MCF 10A (cell line): ENCODE data around the gene CBX4. TPM values are rescaled to one million over a fixed set of nuclear protein-coding genes. Genes with fewer than 3 reads are reported as not detected.

Experiments used
- BruUV-seq: library from RNA; stranded (reverse); fragments of 400-500 nt; replicated peaks from 2 replicates; lab custom pipeline; 2021; lab: Mats Ljungman, UMichigan
- CTCF ChIA-PET: fragments of 300-600 bp; sonication (Branson Sonifier 250); formaldehyde crosslinking; extraction: SDS; loops from one replicate; lab custom pipeline; 2021; ENCODE audit warnings: antibody characterized with exemption, inconsistent platforms; lab: Yijun Ruan, JAX
- POLR2A ChIA-PET: fragments of 300-600, 350-650 bp; sonication (Branson Sonifier 250); formaldehyde crosslinking; extraction: SDS; loops from one replicate; lab custom pipeline; 2020; ENCODE audit warnings: antibody characterized with exemption, inconsistent platforms; lab: Yijun Ruan, JAX
- DNase-seq: peaks from one replicate; pipeline ENCODE4 v3.0.0-alpha.2; 2018; ENCODE audit not compliant: unreplicated experiment
- H3K27ac Mint-ChIP-seq: one replicate; pipeline ENCODE4 v1.8.0; 2022; ENCODE audit warnings: mild to moderate bottlenecking, low read depth, mixed read lengths; ENCODE audit not compliant: unreplicated experiment
- H3K27me3 Mint-ChIP-seq: one replicate; pipeline ENCODE4 v1.8.0; 2022; ENCODE audit warnings: mixed read lengths; ENCODE audit not compliant: insufficient read depth, unreplicated experiment
- H3K36me3 Mint-ChIP-seq: one replicate; pipeline ENCODE4 v1.8.0; 2022; ENCODE audit warnings: mild to moderate bottlenecking, moderate library complexity, mixed read lengths; ENCODE audit not compliant: insufficient read depth, unreplicated experiment
- H3K4me1 Mint-ChIP-seq: one replicate; pipeline ENCODE4 v1.8.0; 2022; ENCODE audit warnings: mixed read lengths; ENCODE audit not compliant: insufficient read depth, unreplicated experiment
- H3K4me3 Mint-ChIP-seq: one replicate; pipeline ENCODE4 v1.8.0; 2022; ENCODE audit warnings: mild to moderate bottlenecking, moderate library complexity, mixed read lengths; ENCODE audit not compliant: unreplicated experiment
- H3K9me3 Mint-ChIP-seq: one replicate; pipeline ENCODE4 v1.8.0; 2022; ENCODE audit warnings: mixed read lengths; ENCODE audit not compliant: unreplicated experiment
- intact Hi-C: fragments of 100-400 bp; cut with micrococcal nuclease; formaldehyde crosslinking; loops from 2 replicates; pipeline ENCODE4 v1.14.1; 2022
- total RNA-seq: library from RNA; stranded (reverse); gene quantifications from 2 replicates; pipeline ENCODE4 v1.2.3, GENCODE V29; 2022
- TF ChIP-seq, protein P1 (sequence below): fragments of 200-600 bp; IDR thresholded peaks from one replicate; pipeline ENCODE4 v1.8.0; 2022; ENCODE audit warnings: antibody characterized with exemption, mild to moderate bottlenecking; ENCODE audit not compliant: unreplicated experiment

The CBX4 gene
- total RNA-seq, 1 experiment from 2014 or later: 89.7 TPM

GRCh38 chr17:79804856-79805696, 34.2 kb downstream of the CBX4 start:
- TF ChIP-seq, protein P1, sequence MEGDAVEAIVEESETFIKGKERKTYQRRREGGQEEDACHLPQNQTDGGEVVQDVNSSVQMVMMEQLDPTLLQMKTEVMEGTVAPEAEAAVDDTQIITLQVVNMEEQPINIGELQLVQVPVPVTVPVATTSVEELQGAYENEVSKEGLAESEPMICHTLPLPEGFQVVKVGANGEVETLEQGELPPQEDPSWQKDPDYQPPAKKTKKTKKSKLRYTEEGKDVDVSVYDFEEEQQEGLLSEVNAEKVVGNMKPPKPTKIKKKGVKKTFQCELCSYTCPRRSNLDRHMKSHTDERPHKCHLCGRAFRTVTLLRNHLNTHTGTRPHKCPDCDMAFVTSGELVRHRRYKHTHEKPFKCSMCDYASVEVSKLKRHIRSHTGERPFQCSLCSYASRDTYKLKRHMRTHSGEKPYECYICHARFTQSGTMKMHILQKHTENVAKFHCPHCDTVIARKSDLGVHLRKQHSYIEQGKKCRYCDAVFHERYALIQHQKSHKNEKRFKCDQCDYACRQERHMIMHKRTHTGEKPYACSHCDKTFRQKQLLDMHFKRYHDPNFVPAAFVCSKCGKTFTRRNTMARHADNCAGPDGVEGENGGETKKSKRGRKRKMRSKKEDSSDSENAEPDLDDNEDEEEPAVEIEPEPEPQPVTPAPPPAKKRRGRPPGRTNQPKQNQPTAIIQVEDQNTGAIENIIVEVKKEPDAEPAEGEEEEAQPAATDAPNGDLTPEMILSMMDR: no peak
- Mint-ChIP-seq H3K4me3 (peak overlapping the region; percentile 64), H3K9me3 (no peaks in the 10 kb centered on the region), H3K36me3 (no peaks in the 10 kb centered on the region), H3K27me3 (peaks cover 55% of the 10 kb centered on the region), H3K4me1 (peaks cover 6% of the 10 kb centered on the region), H3K27ac (no peak overlapping the region)
- intact Hi-C loops: loop anchor here (5.0 kb wide), 1 partner anchor 58 kb away; no protein-coding TSS in a partner anchor
- ChIA-PET POLR2A (interaction anchor here (0.6 kb wide), 2 partner anchors 34 to 42 kb away, joined by 4 read pairs; partner anchors contain the start of gene CBX4), CTCF (interaction anchor here (0.7 to 1.5 kb wide), 4 partner anchors 59 to 188 kb away, joined by 3 to 4 read pairs (median 4); no protein-coding TSS in a partner anchor)
- DNase-seq: no peak
- BruUV-seq: no TSS peak

- Mint-ChIP-seq H3K27me3 (peaks cover 63% of the 10 kb centered on the region), H3K4me3 (peak overlapping the region; percentile 64), H3K9me3 (no peaks in the 10 kb centered on the region), H3K27ac (no peak overlapping the region), H3K4me1 (peaks cover 14% of the 10 kb centered on the region), H3K36me3 (no peaks in the 10 kb centered on the region)
- ChIA-PET POLR2A (interaction anchor here (0.6 to 0.7 kb wide), 2 partner anchors 35 to 58 kb away, joined by 3 to 4 read pairs; partner anchors contain the start of gene CBX4), CTCF (interaction anchor here (0.7 to 1.0 kb wide), 3 partner anchors 35 to 112 kb away, joined by 3 read pairs; partner anchors contain the start of gene CBX4)
- TF ChIP-seq, protein P1: no peak
- no TSS peak for BruUV-seq
- intact Hi-C loops: no loop called here
- peak; percentile 43 for DNase-seq
Measured at GRCh38 chr17:79803997-79804855, 35.0 kb downstream of the CBX4 start.

DNA sequence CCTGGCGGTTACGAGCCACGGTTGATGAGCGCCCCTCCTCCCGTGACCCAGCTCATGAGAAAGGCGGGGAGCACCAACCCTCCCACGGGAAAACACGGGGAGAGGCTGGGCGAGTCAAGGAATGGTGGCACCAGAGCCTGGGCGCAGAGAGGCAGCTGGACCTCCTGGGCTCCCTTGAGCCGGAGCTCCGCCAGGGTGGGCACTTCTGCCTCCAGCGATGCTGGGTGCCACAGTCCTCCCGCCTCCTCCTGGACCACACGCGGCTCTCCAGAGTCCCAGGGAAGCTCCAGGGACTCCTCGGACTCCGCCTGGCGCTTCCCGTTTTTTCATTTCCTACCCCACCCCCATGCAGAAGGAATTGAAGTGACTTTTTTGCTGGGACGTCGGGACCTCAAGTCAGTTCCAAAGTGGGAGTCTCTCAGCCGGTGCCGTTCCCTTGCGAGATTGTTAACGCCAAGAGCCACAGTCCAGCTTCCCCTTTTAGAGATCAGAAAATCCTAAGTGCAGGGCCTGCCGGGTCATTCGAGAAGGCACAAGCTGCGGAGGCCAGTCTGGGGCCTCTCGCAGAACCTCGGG, 35.7 kb downstream of the CBX4 start:
- Mint-ChIP-seq H3K36me3 (no peaks in the 10 kb centered on the region), H3K9me3 (no peaks in the 10 kb centered on the region), H3K4me3 (no peak overlapping the region), H3K4me1 (peaks cover 15% of the 10 kb centered on the region), H3K27ac (no peak overlapping the region), H3K27me3 (peaks cover 63% of the 10 kb centered on the region)
- ChIA-PET CTCF (interaction anchor here (0.9 to 1.0 kb wide), 3 partner anchors 10 to 61 kb away, joined by 3 read pairs; partner anchors contain the start of gene CBX4), POLR2A (no interaction called here)
- TF ChIP-seq, protein P1: no peak
- DNase-seq: no peak
- BruUV-seq: no TSS peak
- intact Hi-C loops: no loop called here
